ENCODE measurements around the gene TBC1D5. TPM values are rescaled to one million over a fixed set of nuclear protein-coding genes. Genes with fewer than 3 reads are reported as not detected.

TBC1D5 gene
- total RNA-seq, 4 donors from 2014 or later, result 21.3 to 86.4 (median 48.1) TPM

DNA sequence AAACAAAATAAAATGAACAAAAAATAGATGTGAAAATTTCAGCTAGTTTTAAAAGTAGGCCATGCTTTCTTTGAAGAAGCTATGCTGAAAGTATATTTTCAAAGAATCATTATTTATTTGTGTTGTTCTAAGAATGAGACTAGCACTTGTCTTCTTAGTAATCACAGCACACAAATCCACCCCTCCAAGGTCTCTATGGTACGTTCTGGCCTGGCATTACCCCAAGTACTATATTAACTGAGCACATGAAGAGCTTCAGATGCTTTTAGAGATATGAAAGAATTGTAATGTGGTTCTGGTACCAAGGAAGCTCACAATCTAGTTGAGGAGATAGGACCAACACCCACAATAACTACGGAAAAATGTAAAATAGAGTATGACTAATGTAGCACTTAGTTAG is 441.2 kb downstream of the TBC1D5 start:
- no peak overlapping the region for H3K4me3 ChIP-seq
- 46 to 71% methylated on average over 2 of the region's 2 CpGs for WGBS, 2 donors (ENCODE audit: low coverage in 1 of 2)
- no peaks in the 10 kb centered on the region for H3K27me3 ChIP-seq
- intact Hi-C loops (cut with DNase I; ENCODE audit: low total_unique reads), result no loop called here
- no peaks in the 10 kb centered on the region for H3K36me3 ChIP-seq
- no peaks in the 10 kb centered on the region for H3K9me3 ChIP-seq
- H3K27ac ChIP-seq, result no peak overlapping the region
- H3K4me1 ChIP-seq, result peaks cover 0 to 6% (median 2%) of the 10 kb centered on the region in 4 donors
- DNase-seq, result no peak
- in situ Hi-C loops (cut with MboI; ENCODE audit: low pct_ligation_motif_present in 1 of 4, low pct_unique_long_range_greater_than_20kb in 1 of 4, low sequenced_read_pairs in 3 of 4), result no loop called here
- TF ChIP-seq, protein P1, sequence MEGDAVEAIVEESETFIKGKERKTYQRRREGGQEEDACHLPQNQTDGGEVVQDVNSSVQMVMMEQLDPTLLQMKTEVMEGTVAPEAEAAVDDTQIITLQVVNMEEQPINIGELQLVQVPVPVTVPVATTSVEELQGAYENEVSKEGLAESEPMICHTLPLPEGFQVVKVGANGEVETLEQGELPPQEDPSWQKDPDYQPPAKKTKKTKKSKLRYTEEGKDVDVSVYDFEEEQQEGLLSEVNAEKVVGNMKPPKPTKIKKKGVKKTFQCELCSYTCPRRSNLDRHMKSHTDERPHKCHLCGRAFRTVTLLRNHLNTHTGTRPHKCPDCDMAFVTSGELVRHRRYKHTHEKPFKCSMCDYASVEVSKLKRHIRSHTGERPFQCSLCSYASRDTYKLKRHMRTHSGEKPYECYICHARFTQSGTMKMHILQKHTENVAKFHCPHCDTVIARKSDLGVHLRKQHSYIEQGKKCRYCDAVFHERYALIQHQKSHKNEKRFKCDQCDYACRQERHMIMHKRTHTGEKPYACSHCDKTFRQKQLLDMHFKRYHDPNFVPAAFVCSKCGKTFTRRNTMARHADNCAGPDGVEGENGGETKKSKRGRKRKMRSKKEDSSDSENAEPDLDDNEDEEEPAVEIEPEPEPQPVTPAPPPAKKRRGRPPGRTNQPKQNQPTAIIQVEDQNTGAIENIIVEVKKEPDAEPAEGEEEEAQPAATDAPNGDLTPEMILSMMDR (IDR thresholded peaks at IDR 0.05), result no peak
- TF ChIP-seq EP300 (IDR thresholded peaks at IDR 0.05; ENCODE audit: low read depth) (no peak), POLR2A (IDR thresholded peaks at IDR 0.05) (no peak), POLR2AphosphoS5 (IDR thresholded peaks at IDR 0.05) (no peak)

- no peak for DNase-seq
Observed at GRCh38 chr3:17300441-17300840, 442.0 kb downstream of the TBC1D5 start.

GRCh38 chr3:17298038-17298437 is 444.4 kb downstream of the TBC1D5 start:
- in situ Hi-C loops (cut with MboI; ENCODE audit: low pct_ligation_motif_present in 1 of 4, low pct_unique_long_range_greater_than_20kb in 1 of 4, low sequenced_read_pairs in 3 of 4) (no loop called here), intact Hi-C loops (cut with DNase I; ENCODE audit: low total_unique reads) (no loop called here)
- no peak for DNase-seq
- Histone ChIP-seq H3K4me3 (no peak overlapping the region), H3K36me3 (no peaks in the 10 kb centered on the region), H3K9me3 (no peaks in the 10 kb centered on the region), H3K4me1 (peaks cover 0 to 6% (median 2%) of the 10 kb centered on the region in 4 donors), H3K27me3 (no peaks in the 10 kb centered on the region), H3K27ac (no peak overlapping the region)
- no peak for TF ChIP-seq POLR2A (IDR thresholded peaks at IDR 0.05)
- no peak for TF ChIP-seq EP300 (IDR thresholded peaks at IDR 0.05; ENCODE audit: low read depth)
- TF ChIP-seq POLR2AphosphoS5 (IDR thresholded peaks at IDR 0.05), result no peak
- TF ChIP-seq, protein P1 (IDR thresholded peaks at IDR 0.05), result no peak

More at GRCh38 chr3:17300441-17300840, 442.0 kb downstream of the TBC1D5 start:
- H3K4me1 ChIP-seq, result peaks cover 0 to 6% (median 2%) of the 10 kb centered on the region in 4 donors
- WGBS, 2 donors (ENCODE audit: low coverage in 1 of 2), result 83% methylated on average over 1 to 4 of the region's 4 CpGs
- intact Hi-C loops (cut with DNase I; ENCODE audit: low total_unique reads) (no loop called here), in situ Hi-C loops (cut with MboI; ENCODE audit: low pct_ligation_motif_present in 1 of 4, low pct_unique_long_range_greater_than_20kb in 1 of 4, low sequenced_read_pairs in 3 of 4) (no loop called here)
- no peaks in the 10 kb centered on the region for H3K27me3 ChIP-seq
- H3K4me3 ChIP-seq, result no peak overlapping the region
- H3K9me3 ChIP-seq, result no peaks in the 10 kb centered on the region
- TF ChIP-seq POLR2AphosphoS5 (IDR thresholded peaks at IDR 0.05), result no peak
- TF ChIP-seq EP300 (IDR thresholded peaks at IDR 0.05; ENCODE audit: low read depth), result no peak
- TF ChIP-seq POLR2A (IDR thresholded peaks at IDR 0.05), result no peak
- TF ChIP-seq, protein P1 (IDR thresholded peaks at IDR 0.05), result no peak
- H3K27ac ChIP-seq, result no peak overlapping the region
- no peaks in the 10 kb centered on the region for H3K36me3 ChIP-seq

DNA sequence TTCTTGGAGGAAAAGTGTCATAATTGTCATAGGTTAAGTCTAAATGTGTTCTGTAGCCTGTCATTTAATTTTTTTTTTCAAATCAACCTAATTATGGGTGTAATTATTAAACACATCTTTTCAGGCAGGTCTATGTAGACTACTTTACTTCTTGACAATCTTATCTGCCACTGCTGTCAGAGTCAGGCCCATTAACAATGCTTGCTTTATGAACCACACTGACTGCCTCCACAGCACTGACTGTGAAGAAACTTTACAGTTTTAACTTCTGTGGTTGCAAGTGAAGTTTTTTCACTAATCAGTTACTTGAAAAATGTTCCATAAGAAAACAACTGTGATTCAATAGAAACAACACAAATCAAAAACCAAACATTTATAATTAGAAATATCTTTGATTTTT is 449.9 kb downstream of the TBC1D5 start:
- no peaks in the 10 kb centered on the region for H3K36me3 ChIP-seq
- no peak for DNase-seq
- no peaks in the 10 kb centered on the region for H3K9me3 ChIP-seq
- H3K4me3 ChIP-seq, result no peak overlapping the region
- TF ChIP-seq, protein P1 (IDR thresholded peaks at IDR 0.05), result no peak
- no peak for TF ChIP-seq EP300 (IDR thresholded peaks at IDR 0.05; ENCODE audit: low read depth)
- no peak for TF ChIP-seq POLR2AphosphoS5 (IDR thresholded peaks at IDR 0.05)
- no peak for TF ChIP-seq POLR2A (IDR thresholded peaks at IDR 0.05)
- H3K4me1 ChIP-seq, result no peaks in the 10 kb centered on the region
- in situ Hi-C loops (cut with MboI; ENCODE audit: low pct_ligation_motif_present in 1 of 4, low pct_unique_long_range_greater_than_20kb in 1 of 4, low sequenced_read_pairs in 3 of 4), result no loop called here
- no peaks in the 10 kb centered on the region for H3K27me3 ChIP-seq
- intact Hi-C loops (cut with DNase I; ENCODE audit: low total_unique reads), result no loop called here
- no peak overlapping the region for H3K27ac ChIP-seq
